NCI-H2227 (cell line): ENCODE results near the gene LEMD2.

Experiments
- DNase-seq: peaks from one replicate; lab custom pipeline; 2025; ENCODE audit not compliant: unreplicated experiment; lab: John Stamatoyannopoulos, UW

LEMD2 gene

GRCh38 chr6:33759887-33760629 lies 28.9 kb downstream of the LEMD2 start:
- peak; percentile 20 for DNase-seq

GRCh38 chr6:33758815-33759216 lies 30.1 kb downstream of the LEMD2 start:
- no peak for DNase-seq

- no peak for DNase-seq
Observed at GRCh38 chr6:33757906-33758305, 31.0 kb downstream of the LEMD2 start.

- no peak for DNase-seq
Observed at GRCh38 chr6:33757113-33757512, 31.8 kb downstream of the LEMD2 start.

- DNase-seq = no peak
Observed at GRCh38 chr6:33756211-33756954, 32.5 kb downstream of the LEMD2 start.

GRCh38 chr6:33755070-33755869 lies 33.7 kb downstream of the LEMD2 start:
- DNase-seq = peak; percentile 34

GRCh38 chr6:33754222-33754621 lies 34.7 kb downstream of the LEMD2 start:
- DNase-seq = peak; percentile 54

GRCh38 chr6:33752646-33753015 lies 36.3 kb downstream of the LEMD2 start:
- DNase-seq = no peak

GRCh38 chr6:33751771-33752645 lies 36.9 kb downstream of the LEMD2 start:
- peak; percentile 54 for DNase-seq

GRCh38 chr6:33750244-33750991 lies 38.5 kb downstream of the LEMD2 start:
- DNase-seq = no peak

- DNase-seq = no peak
Observed at GRCh38 chr6:33749401-33749800, 39.5 kb downstream of the LEMD2 start.

GRCh38 chr6:33748841-33749240 lies 40.1 kb downstream of the LEMD2 start:
- DNase-seq = no peak

GRCh38 chr6:33747823-33748222 lies 41.1 kb downstream of the LEMD2 start:
- no peak for DNase-seq

- DNase-seq = no peak
Observed at GRCh38 chr6:33746651-33747100, 42.3 kb downstream of the LEMD2 start, which contains the start of gene IP6K3. TSS of gene IP6K3 (minus strand) at chr6:33746905. CDS start at chr6:33735476, 11,429 bp downstream.

GRCh38 chr6:33746036-33746600 lies 42.8 kb downstream of the LEMD2 start:
- DNase-seq = no peak

GRCh38 chr6:33745548-33745947 lies 43.4 kb downstream of the LEMD2 start:
- no peak for DNase-seq

GRCh38 chr6:33744895-33745546 lies 43.9 kb downstream of the LEMD2 start:
- no peak for DNase-seq

- DNase-seq = peak; percentile 83
Observed at GRCh38 chr6:33744001-33744848, 44.7 kb downstream of the LEMD2 start.
